ENCODE measurements around the gene KLRC4.
"Not testable (repeated sequence)": the region's sequence is repeated elsewhere in the genome, so short reads cannot be mapped to it uniquely, and the experiment has no call there.

KLRC4 gene

DNA sequence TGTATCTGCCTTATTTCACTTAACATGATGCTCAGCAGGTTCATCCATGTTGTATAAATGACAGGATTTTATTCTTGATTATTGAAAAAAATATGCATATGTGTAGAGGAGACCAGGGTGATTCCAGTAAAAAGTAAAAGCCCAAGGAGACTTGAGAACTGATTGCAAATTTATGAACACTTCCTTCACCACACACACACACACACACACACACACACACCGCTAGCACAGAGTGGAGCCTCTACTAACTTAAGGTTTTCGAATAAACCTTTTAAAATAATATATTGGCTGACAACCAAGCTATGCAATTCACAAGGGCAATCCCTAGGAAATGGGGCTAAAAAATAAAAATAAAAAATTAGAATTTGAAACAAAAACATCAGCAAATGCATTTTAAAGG lies 11.4 kb downstream of the KLRC4 start:
- DNase-seq (ENCODE audit: low read depth in 1 of 2, low spot score in 1 of 2): no peak

DNA sequence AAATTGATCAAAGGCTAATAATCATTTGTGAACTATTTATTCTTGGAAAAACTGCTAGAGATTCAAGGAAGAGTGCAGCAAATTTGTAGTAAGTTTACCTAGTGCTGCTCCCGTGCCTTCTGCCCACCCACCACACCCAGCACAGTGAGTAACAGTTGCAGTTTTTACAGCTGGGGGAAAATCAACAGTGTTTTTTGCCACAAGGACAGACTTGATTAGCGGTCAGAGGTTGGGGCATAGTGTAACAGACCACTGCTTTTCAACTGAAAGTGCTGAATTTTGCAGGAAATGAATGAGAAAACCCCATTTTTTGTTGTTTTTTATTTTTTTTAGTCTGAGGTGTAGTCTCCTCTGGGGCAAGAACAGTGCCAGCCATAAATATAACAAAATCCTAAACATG lies 12.3 kb downstream of the KLRC4 start:
- no peak for DNase-seq (ENCODE audit: low read depth in 1 of 2, low spot score in 1 of 2)

DNA sequence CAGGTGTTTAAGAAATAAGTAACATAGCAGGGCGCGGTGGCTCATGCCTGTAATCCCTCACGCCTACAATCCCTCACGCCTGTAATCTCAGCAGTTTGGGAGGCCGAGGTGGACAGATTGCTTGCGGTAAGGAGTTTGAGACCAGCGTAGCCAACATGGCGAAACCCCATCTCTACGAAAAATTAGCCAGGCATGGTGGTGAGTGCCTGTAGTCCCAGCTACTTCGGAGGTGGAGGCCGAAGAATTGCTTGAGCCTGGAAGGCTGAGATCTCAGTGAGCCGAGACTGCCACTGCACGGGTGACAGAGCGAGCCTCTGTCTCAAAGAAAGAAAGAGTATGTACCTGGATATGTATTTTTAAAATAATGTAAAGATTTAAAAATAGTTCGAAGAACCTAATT lies 13.4 kb downstream of the KLRC4 start:
- not testable (repeated sequence) for DNase-seq (ENCODE audit: low read depth in 1 of 2, low spot score in 1 of 2)

GRCh38 chr12:10395390-10395998 lies 14.1 kb downstream of the KLRC4 start:
- no peak for DNase-seq (ENCODE audit: low read depth in 1 of 2, low spot score in 1 of 2)

- DNase-seq (ENCODE audit: low read depth in 1 of 2, low spot score in 1 of 2): not testable (repeated sequence)
Measured at GRCh38 chr12:10394531-10395152, 14.9 kb downstream of the KLRC4 start.

DNA sequence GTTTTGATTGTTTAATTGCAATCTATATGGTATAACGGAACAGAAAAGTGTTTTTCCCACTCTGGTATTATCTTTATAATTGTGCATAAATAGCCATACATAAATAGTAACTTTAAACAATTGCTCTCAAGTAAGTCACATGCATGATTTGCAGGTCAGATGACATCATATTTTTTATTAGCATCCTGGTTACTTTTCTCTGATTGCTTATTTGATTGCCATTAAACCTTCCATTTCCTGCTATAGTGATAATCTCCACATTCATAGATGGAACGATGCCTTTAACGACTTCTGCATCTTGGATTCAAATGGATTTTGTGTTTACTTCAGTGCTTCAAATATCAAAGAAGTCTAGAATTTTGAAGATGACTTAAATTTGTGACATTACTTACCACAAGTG lies 16.3 kb downstream of the KLRC4 start:
- no peak for DNase-seq (ENCODE audit: low read depth in 1 of 2, low spot score in 1 of 2)

GRCh38 chr12:10392394-10392930 lies 17.1 kb downstream of the KLRC4 start:
- no peak for DNase-seq (ENCODE audit: low read depth in 1 of 2, low spot score in 1 of 2)

GRCh38 chr12:10390991-10391390 lies 18.6 kb downstream of the KLRC4 start:
- not testable (repeated sequence) for DNase-seq (ENCODE audit: low read depth in 1 of 2, low spot score in 1 of 2)

DNA sequence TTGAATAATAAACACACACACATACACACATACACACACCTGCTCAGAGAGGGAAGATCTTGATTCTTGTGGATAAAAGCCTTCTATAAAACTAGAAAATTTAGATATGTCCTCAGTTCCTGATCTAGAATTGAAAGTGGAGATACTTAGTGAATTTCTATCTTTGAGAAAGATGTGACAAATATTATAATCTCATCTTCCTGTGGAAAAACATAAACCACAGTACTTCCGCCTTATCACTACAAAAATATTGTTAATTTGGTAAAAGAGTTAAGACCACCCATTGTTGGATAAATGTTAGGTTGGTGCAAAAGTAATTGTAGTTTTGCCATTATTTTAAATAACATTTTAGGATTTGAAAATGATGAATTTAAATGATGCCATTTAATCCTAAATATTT lies 19.7 kb downstream of the KLRC4 start, which contains the start of gene KLRK1:
TSS of gene KLRK1 (minus strand) at position 138 of the 400 bp plus-strand sequence. CDS start 1,231 bp downstream, outside the sequence.
- no peak for DNase-seq (ENCODE audit: low read depth in 1 of 2, low spot score in 1 of 2)

- no peak for DNase-seq (ENCODE audit: low read depth in 1 of 2, low spot score in 1 of 2)
Measured at GRCh38 chr12:10388624-10389413, 20.7 kb downstream of the KLRC4 start.

GRCh38 chr12:10387498-10387897 lies 22.1 kb downstream of the KLRC4 start:
- not testable (repeated sequence) for DNase-seq (ENCODE audit: low read depth in 1 of 2, low spot score in 1 of 2)

- DNase-seq (ENCODE audit: low read depth in 1 of 2, low spot score in 1 of 2): no peak
Measured at GRCh38 chr12:10386857-10387256, 22.7 kb downstream of the KLRC4 start.

- DNase-seq (ENCODE audit: low read depth in 1 of 2, low spot score in 1 of 2): no peak
Measured at GRCh38 chr12:10385166-10385613, 24.4 kb downstream of the KLRC4 start.

- DNase-seq (ENCODE audit: low read depth in 1 of 2, low spot score in 1 of 2): no peak
Measured at GRCh38 chr12:10384191-10384590, 25.4 kb downstream of the KLRC4 start.

DNA sequence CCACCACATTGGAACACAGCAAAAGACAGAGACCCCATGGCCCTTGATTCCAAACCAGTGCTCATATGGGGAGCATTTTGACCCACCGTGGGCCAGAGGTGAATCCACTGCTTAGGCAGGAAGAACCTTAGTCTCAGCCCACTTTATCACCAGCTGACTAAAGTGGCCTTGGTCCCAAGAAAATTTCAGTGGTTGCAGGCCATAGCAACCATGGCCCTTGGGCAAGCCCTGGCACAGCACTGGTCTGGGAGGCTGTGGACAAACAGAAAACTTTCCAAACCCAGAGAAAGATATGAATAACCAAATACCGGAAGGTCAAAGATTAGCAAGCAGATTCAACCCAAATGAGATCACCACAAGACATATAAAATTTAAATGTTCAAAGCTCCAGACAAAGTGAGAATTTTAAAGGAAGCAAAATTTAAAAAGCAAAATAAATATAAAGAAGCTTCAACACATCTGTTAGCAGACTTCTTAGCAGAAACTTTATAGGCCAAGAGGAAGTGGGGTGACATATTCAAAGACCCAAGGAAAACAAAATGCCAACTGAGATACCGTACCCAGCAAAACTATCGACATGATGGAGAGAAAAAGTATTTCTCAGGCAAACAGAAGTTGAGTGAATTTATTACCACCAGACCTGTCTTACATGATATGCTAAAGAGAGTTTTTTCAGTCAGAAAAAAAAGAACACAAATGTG lies 27.5 kb downstream of the KLRC4 start:
- DNase-seq (ENCODE audit: low read depth in 1 of 2, low spot score in 1 of 2): no peak

GRCh38 chr12:10378737-10379136 lies 30.8 kb downstream of the KLRC4 start:
- DNase-seq (ENCODE audit: low read depth in 1 of 2, low spot score in 1 of 2): not testable (repeated sequence)

DNA sequence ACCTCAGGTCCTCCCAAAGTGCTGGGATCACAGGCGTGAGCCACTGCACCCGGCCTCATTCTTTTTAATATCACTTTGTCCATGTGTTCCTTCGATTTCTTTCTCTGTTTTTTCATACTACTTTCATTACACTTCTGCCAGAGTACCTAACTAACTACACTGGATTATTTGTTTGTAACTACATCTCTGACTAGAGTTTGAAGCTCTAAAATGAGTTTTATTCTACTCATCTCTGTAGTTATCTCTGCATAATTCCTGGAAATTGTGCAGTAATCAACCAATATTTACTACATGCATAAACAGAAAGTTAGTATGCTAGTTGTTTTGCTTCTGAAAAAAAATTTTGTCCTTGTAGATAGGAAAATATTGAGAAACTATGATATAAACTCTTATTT lies 34.9 kb downstream of the KLRC4 start:
- DNase-seq (ENCODE audit: low read depth in 1 of 2, low spot score in 1 of 2): no peak

DNA sequence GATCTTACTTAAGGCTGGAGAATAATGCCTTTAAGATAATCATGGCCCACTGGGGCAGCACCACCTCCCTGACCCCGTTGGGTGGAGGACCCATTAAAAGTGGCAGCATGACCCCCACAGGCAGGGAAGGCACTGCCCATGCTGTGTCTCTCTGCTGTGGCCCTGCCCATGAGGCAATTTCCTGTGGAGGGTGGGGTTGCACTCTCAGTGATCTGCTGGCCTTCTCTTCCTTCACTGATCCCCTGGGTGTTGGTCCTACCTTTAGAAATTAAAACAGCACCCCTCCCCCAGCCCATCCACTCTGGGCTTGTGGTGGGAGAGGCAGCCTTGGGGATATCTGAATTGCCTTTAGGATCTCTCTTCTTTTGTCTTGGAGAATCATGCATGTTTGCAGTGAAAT lies 37.0 kb downstream of the KLRC4 start:
- no peak for DNase-seq (ENCODE audit: low read depth in 1 of 2, low spot score in 1 of 2)

DNA sequence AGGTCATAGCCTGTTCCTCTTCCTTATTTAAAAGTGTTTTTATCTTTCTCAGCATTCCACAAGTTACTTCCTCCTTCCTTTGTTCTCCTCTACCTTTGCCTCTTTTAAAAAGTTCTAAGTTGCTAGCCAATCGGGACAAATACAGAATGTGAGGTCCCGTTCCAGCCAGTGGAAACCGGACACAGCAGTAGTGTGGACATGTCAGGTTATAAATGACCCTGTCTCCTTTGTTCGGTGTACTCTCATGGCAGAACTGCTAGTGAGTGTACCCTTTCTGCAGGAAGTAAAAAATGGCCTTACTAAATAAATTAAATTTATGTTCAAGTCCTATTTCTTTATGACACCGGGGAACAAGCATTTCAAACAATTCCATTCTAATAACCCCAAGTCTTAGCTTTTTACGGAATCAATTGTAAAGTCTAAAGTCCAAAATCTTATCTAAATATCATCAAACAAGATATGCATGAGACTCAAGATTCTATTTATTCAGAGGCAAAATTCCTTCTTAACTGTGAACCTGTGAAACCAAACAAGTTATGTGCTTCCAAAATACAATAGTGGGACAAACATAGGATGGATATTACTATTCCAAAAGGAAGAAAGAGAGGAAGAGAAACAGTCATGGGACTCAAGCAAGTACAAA lies 37.5 kb downstream of the KLRC4 start:
- not testable (repeated sequence) for DNase-seq (ENCODE audit: low read depth in 1 of 2, low spot score in 1 of 2)

GRCh38 chr12:10369557-10370415 lies 39.8 kb downstream of the KLRC4 start:
- no peak for DNase-seq (ENCODE audit: low read depth in 1 of 2, low spot score in 1 of 2)

Data from activated T-helper 1 cell treated with anti-CD3 and anti-CD28 coated beads, Interleukin-2, amount 50 U/mL, for 16 hours (primary cell).